Natural killer cell (primary cell): ENCODE data around the gene MXD3. TPM values are rescaled to one million over a fixed set of nuclear protein-coding genes. Genes with fewer than 3 reads are reported as not detected.
A peak's percentile ranks its signal among the peaks of the same experiment; 100 is the strongest.

Experiments
- ATAC-seq, 3 donors: fragments of 150-1000 bp in 2 of 3; fragments of 200-7000 bp in 1 of 3; cut with Tn5 transposase; 1 replicate in 1 of 3; 2 replicates in 2 of 3; pipeline ENCODE4 v1.10.0; 2021; ENCODE audit warnings: mild to moderate bottlenecking in 2 of 3, moderate library complexity in 2 of 3
- DNase-seq, 2 donors: peaks; one replicate each; pipeline versions ENCODE4 v3.0.0 to v3.0.0-alpha.2; 2013 to 2021; ENCODE audit warnings: mixed read lengths in 1 of 2
- H3K27ac ChIP-seq: one replicate; pipeline ENCODE4 v1.5.1; 2013; ENCODE audit warnings: mild to moderate bottlenecking, low read length
- H3K27me3 ChIP-seq: one replicate; pipeline ENCODE4 v1.6.1; 2013; ENCODE audit warnings: low read length; ENCODE audit not compliant: control insufficient read depth, insufficient read depth
- H3K36me3 ChIP-seq: one replicate; pipeline ENCODE4 v1.6.1; 2013; ENCODE audit warnings: low read length; ENCODE audit not compliant: control insufficient read depth, insufficient read depth
- H3K4me1 ChIP-seq: one replicate; pipeline ENCODE4 v1.6.1; 2013; ENCODE audit warnings: low read length; ENCODE audit not compliant: control insufficient read depth, insufficient read depth
- H3K4me3 ChIP-seq: one replicate; pipeline ENCODE4 v1.5.1; 2013; ENCODE audit warnings: low read length
- H3K9me3 ChIP-seq: one replicate; pipeline ENCODE4 v1.6.1; 2013; ENCODE audit warnings: low read length; ENCODE audit not compliant: control insufficient read depth, insufficient read depth
- H3K27ac Mint-ChIP-seq, 2 donors: one replicate each; pipeline ENCODE4 v1.8.0; 2022; ENCODE audit warnings: mild to moderate bottlenecking in 2 of 2, mixed read lengths in 2 of 2, moderate library complexity in 1 of 2
- H3K27me3 Mint-ChIP-seq, 2 donors: one replicate each; pipeline ENCODE4 v1.8.0; 2022; ENCODE audit warnings: low read depth in 2 of 2, mixed read lengths in 2 of 2
- H3K36me3 Mint-ChIP-seq: one replicate; pipeline ENCODE4 v1.8.0; 2022; ENCODE audit warnings: mixed read lengths
- H3K4me1 Mint-ChIP-seq, 2 donors: one replicate each; pipeline ENCODE4 v1.8.0; 2022; ENCODE audit warnings: mixed read lengths in 2 of 2
- H3K4me3 Mint-ChIP-seq: one replicate; pipeline ENCODE4 v1.8.0; 2022; ENCODE audit warnings: mild to moderate bottlenecking, moderate library complexity, mixed read lengths
- H3K9me3 Mint-ChIP-seq, 2 donors: one replicate each; pipeline ENCODE4 v1.8.0; 2022; ENCODE audit warnings: mixed read lengths in 2 of 2
- WGBS: methylation state at CpG from one replicate; pipeline ENCODE4 v1.1.7; 2013; ENCODE audit warnings: missing lambda C conversion rate; ENCODE audit not compliant: insufficient coverage; 5-methylcytosine and 5-hydroxymethylcytosine counted together
- intact Hi-C: fragments of 100-400 bp; cut with micrococcal nuclease; formaldehyde crosslinking; loops from one replicate; pipeline ENCODE4 v1.14.2; 2022
- total RNA-seq, 4 donors: library from RNA; stranded (reverse); fragments of 120-200 nt in 1 of 4; gene quantifications; one replicate each; pipeline versions ENCODE4 v1.2.3 to v1.2.4, GENCODE V29; 2013 to 2022
- TF ChIP-seq, protein P1 (sequence below): fragments of 200-600 bp; IDR thresholded peaks from one replicate; pipeline ENCODE4 v1.8.0; 2022; ENCODE audit warnings: antibody characterized with exemption

Gene MXD3
- total RNA-seq, 3 donors from 2014 or later (not counting 1 experiment from before 2014, with no cell fraction given), result 10.9 to 15.0 (median 15.0) TPM

DNA sequence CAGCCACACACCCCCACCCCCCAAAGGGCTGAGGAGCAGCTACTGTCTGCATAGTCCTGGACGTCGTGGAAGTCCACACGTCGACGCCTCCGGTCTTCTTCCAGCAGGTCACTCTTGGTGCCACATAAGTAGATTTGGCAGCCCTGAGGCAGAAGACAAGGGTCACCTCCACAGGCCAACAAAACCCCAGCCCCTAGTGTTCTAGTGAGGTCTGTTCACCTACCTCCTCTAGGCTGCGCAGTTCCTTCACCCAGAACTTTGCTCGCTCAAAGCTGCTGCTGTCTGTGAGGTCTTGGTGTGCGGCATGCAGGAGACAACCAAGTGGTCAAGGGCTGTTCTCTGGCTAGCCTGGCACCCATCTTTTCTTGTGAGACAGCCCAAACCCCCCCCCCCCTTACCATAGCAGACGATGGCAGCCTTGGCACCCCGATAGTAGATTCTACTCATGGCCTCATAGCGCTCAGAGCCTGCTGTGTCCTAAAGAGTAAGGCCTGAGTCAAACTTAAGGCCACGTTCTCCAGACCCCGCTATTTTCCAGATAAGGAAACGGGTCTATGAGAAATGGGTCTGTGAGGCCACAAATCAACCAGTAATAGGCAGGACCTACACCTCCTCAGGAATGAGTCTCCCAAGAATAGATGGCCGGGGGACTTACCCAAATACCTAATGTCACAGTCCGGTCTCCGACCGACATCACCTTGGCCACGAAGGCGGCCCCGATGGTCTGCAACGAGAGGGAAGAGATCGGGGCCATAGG, 9.2 kb downstream of the MXD3 start:
- peak overlapping the region; percentile 92 for H3K4me3 Mint-ChIP-seq
- no peaks in the 10 kb centered on the region for H3K36me3 Mint-ChIP-seq
- H3K27ac ChIP-seq, result peak overlapping the region; percentile 39
- H3K27ac Mint-ChIP-seq, result peak overlapping the region; percentile 89 to 96
- intact Hi-C loops, result loop anchor here (5.0 kb wide), 2 partner anchors 155 to 190 kb away; no protein-coding TSS in a partner anchor
- peaks cover 85% of the 10 kb centered on the region for H3K4me1 ChIP-seq
- no peaks in the 10 kb centered on the region for H3K27me3 ChIP-seq
- peaks cover 73 to 80% of the 10 kb centered on the region in 2 donors for H3K4me1 Mint-ChIP-seq
- ATAC-seq, result no peak
- WGBS, result 38% methylated on average over 24 of the region's 24 CpGs
- TF ChIP-seq, protein P1, sequence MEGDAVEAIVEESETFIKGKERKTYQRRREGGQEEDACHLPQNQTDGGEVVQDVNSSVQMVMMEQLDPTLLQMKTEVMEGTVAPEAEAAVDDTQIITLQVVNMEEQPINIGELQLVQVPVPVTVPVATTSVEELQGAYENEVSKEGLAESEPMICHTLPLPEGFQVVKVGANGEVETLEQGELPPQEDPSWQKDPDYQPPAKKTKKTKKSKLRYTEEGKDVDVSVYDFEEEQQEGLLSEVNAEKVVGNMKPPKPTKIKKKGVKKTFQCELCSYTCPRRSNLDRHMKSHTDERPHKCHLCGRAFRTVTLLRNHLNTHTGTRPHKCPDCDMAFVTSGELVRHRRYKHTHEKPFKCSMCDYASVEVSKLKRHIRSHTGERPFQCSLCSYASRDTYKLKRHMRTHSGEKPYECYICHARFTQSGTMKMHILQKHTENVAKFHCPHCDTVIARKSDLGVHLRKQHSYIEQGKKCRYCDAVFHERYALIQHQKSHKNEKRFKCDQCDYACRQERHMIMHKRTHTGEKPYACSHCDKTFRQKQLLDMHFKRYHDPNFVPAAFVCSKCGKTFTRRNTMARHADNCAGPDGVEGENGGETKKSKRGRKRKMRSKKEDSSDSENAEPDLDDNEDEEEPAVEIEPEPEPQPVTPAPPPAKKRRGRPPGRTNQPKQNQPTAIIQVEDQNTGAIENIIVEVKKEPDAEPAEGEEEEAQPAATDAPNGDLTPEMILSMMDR, result no peak
- H3K4me3 ChIP-seq, result peak overlapping the region; percentile 93
- no peaks in the 10 kb centered on the region for H3K9me3 Mint-ChIP-seq
- no peak for DNase-seq
- peaks cover 35% of the 10 kb centered on the region for H3K36me3 ChIP-seq
- no peaks in the 10 kb centered on the region for H3K9me3 ChIP-seq
- no peaks in the 10 kb centered on the region for H3K27me3 Mint-ChIP-seq

DNA sequence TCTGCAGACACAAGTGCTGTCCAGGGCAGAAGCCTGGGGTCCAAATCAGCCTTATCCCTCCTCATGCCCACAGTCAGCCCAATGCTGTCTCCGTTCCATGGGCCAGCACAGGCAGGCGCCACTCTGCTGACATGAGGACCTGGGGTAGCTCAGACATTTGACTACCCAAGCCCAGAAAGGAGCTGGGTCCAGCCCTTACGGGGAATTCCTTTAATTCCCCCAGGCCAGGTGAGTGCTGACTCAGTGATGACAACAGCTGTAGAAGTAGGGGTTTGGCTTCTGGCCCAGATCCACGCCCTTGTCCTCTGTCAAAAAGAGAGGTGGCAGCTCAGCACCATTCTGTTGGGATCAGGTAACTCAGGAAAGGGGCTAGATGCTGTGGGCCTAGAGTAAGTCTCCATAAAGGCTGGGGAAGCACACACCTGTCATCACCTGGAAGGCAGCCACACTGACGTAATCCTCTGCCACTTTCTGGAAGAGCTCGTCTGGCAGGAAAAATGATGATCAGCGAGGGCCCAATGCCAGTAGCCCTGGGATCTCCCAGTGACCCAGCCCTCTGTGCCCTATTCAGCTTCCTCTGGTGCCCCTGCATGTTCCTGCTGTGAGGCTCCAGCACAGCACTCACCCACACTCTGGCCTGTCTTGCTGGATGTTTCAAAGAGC, 10.1 kb downstream of the MXD3 start:
- intact Hi-C loops, result loop anchor here (5.0 kb wide), 2 partner anchors 156 to 189 kb away; no protein-coding TSS in a partner anchor
- H3K9me3 ChIP-seq, result no peaks in the 10 kb centered on the region
- peak overlapping the region; percentile 89 to 96 for H3K27ac Mint-ChIP-seq
- 85% methylated on average over 7 of the region's 7 CpGs for WGBS
- no peaks in the 10 kb centered on the region for H3K36me3 Mint-ChIP-seq
- H3K27me3 Mint-ChIP-seq, result no peaks in the 10 kb centered on the region
- TF ChIP-seq, protein P1, result no peak
- peak overlapping the region; percentile 80 for H3K27ac ChIP-seq
- ATAC-seq (no peak), DNase-seq (peak in 1 of 2 donors; percentile 48)
- H3K9me3 Mint-ChIP-seq, result no peaks in the 10 kb centered on the region
- peaks cover 73 to 81% of the 10 kb centered on the region in 2 donors for H3K4me1 Mint-ChIP-seq
- no peak overlapping the region for H3K4me3 ChIP-seq
- no peaks in the 10 kb centered on the region for H3K27me3 ChIP-seq
- peak overlapping the region; percentile 92 for H3K4me3 Mint-ChIP-seq
- H3K4me1 ChIP-seq, result peaks cover 84% of the 10 kb centered on the region
- peaks cover 27% of the 10 kb centered on the region for H3K36me3 ChIP-seq

GRCh38 chr5:177300951-177301350, 10.7 kb downstream of the MXD3 start:
- Histone ChIP-seq H3K9me3 (no peaks in the 10 kb centered on the region), H3K4me1 (peaks cover 84% of the 10 kb centered on the region), H3K27ac (peak overlapping the region; percentile 80), H3K27me3 (no peaks in the 10 kb centered on the region), H3K4me3 (no peak overlapping the region), H3K36me3 (peaks cover 22% of the 10 kb centered on the region)
- Mint-ChIP-seq H3K27me3 (no peaks in the 10 kb centered on the region), H3K9me3 (no peaks in the 10 kb centered on the region), H3K4me3 (peak overlapping the region; percentile 92), H3K27ac (peak overlapping the region; percentile 89 to 96), H3K4me1 (peaks cover 78 to 84% of the 10 kb centered on the region in 2 donors), H3K36me3 (no peaks in the 10 kb centered on the region)
- DNase-seq, result no peak
- TF ChIP-seq, protein P1, result no peak
- intact Hi-C loops, result loop anchor here (5.0 kb wide), 2 partner anchors 156 to 189 kb away; no protein-coding TSS in a partner anchor
- ATAC-seq, result no peak
- WGBS, result 95% methylated on average over 2 of the region's 2 CpGs
